ENCODE results near the gene FSD2. TPM values are rescaled to one million over a fixed set of nuclear protein-coding genes. Genes with fewer than 3 reads are reported as not detected.

The FSD2 gene
- total and polyA plus RNA-seq, 2 of the 8 experiments (the other 6 are each of a cell fraction or from before 2014, with no cell fraction given), result 0.02 TPM; not detected in 1

DNA sequence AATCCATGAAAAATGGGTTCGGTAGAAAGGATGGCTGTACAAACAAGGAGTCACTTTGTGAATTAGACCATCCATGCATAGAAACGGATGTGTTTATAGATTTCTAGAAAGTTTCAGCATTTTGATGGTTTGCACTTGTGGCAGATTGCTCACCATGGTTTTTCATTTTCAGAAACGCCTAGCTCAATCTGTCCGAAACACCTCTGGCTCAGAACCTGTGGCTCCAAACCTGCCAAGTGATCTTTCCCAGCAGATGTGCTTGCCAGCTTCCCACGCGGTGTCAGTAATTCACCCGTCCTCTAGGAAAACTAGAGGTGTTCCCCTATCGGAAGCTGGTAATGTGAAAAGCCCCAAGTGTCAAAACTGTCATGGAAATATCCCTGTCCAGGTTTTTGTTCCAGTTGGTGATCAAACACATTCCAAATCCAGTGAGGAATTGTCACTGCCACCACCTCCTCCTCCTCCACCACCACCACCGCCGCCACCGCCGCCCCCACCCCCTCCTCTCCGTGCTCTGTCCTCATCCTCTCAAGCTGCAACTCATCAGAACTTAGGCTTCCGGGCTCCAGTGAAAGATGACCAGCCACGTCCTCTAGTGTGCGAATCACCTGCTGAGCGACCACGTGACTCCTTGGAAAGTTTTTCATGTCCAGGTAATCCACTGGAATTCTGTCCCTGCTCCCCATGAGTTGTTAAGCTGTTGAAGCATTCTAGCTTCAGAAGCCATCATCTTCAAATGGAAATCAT lies 24.7 kb upstream of the FSD2 start:
- 88% methylated on average over 14 of the region's 18 CpGs; no CpG with 5 or more reads in 1 of the 2 experiments for WGBS, 2 experiments (ENCODE audit: extremely low coverage in 1 of 2, insufficient coverage in 1 of 2, insufficient read length in 1 of 2, insufficient replicate concordance in 2 of 2, low coverage in 1 of 2, low lambda C conversion rate in 2 of 2, missing lambda C conversion rate in 1 of 2)
- DNase-seq (ENCODE audit: low read depth in 1 of 2, low spot score in 2 of 2) (no peak), FAIRE-seq (no peak)
- ChIA-PET CTCF (ENCODE audit: partially characterized antibody) (interaction anchor here (0.6 to 1.4 kb wide), 3 partner anchors 17 to 332 kb away, joined by 3 to 4 read pairs (median 4); no protein-coding TSS in a partner anchor), POLR2A (ENCODE audit: partially characterized antibody) (no interaction called here)
- Histone ChIP-seq H4K8ac (ENCODE audit: extremely low read depth, insufficient read depth, low read length) (no peak overlapping the region), H2BK20ac (ENCODE audit: low read length) (no peak overlapping the region), H3K18ac (ENCODE audit: extremely low read depth, low read length) (no peak overlapping the region), H3K79me1 (ENCODE audit: low read depth, low read length) (no peaks in the 10 kb centered on the region), H3K4ac (replicated peaks; ENCODE audit: insufficient read length, low read depth, low read length) (no peak overlapping the region), H2BK15ac (ENCODE audit: low read length) (no peak overlapping the region), H3K56ac (replicated peaks; ENCODE audit: insufficient read length, low read depth, low read length) (no peak overlapping the region), H3K9ac (replicated peaks in 1 of 4; ENCODE audit: extremely low read depth in 1 of 4, low read depth in 3 of 4, low read length in 3 of 4) (no peak overlapping the region), H4K91ac (replicated peaks; ENCODE audit: insufficient read length, low read length) (no peak overlapping the region), H2AK5ac (ENCODE audit: low read depth, low read length) (no peak overlapping the region), H2BK120ac (replicated peaks; ENCODE audit: low read depth, low read length) (no peak overlapping the region), H4K5ac (ENCODE audit: insufficient read length, low read depth, low read length) (no peak overlapping the region), H3K9me3 (ENCODE audit: insufficient read depth in 2 of 2, low read depth in 1 of 2, low read length in 1 of 2) (no peaks in the 10 kb centered on the region), H3K23me2 (ENCODE audit: low read depth, low read length) (no peaks in the 10 kb centered on the region), H3K27ac (ENCODE audit: low read depth, low read length) (no peak overlapping the region), H2AFZ (ENCODE audit: low read length) (no peak overlapping the region), H3K79me2 (ENCODE audit: control insufficient read depth in 1 of 2, insufficient read depth in 2 of 2, low read length in 2 of 2) (no peaks in the 10 kb centered on the region), H3K4me2 (ENCODE audit: insufficient read depth in 1 of 2, low read depth in 2 of 2, low read length in 2 of 2) (no peak overlapping the region), H3K23ac (ENCODE audit: insufficient read length) (no peak overlapping the region), H2BK12ac (ENCODE audit: low read depth, low read length) (no peak overlapping the region), H2BK5ac (ENCODE audit: low read depth, low read length) (no peak overlapping the region), H3K4me3 (ENCODE audit: extremely low read depth in 1 of 4, insufficient read depth in 2 of 4, low read depth in 3 of 4, low read length in 4 of 4) (no peak overlapping the region), H3K14ac (ENCODE audit: insufficient read length) (no peak overlapping the region), H3K36me3 (ENCODE audit: control insufficient read depth in 2 of 4, insufficient read depth in 4 of 4, low read length in 3 of 4) (peaks cover 0 to 28% (median 9%) of the 10 kb centered on the region in 4 experiments; a peak in 6 of 8 replicates), H3K4me1 (replicated peaks in 1 of 4; ENCODE audit: control insufficient read depth in 3 of 4, insufficient read depth in 4 of 4, low read length in 3 of 4) (no peaks in the 10 kb centered on the region), H3K27me3 (replicated peaks in 1 of 4; ENCODE audit: control insufficient read depth in 3 of 4, extremely low read depth in 1 of 4, insufficient read depth in 3 of 4, low read length in 3 of 4) (no peaks in the 10 kb centered on the region), H4K20me1 (replicated peaks in 1 of 2; ENCODE audit: control insufficient read depth in 1 of 2, insufficient read depth in 2 of 2, low read length in 2 of 2) (no peaks in the 10 kb centered on the region)
- TF ChIP-seq RFX5 (IDR thresholded peaks at IDR 0.05; ENCODE audit: borderline replicate concordance, low read depth, low read length) (no peak), JUND (IDR thresholded peaks at IDR 0.05; ENCODE audit: low read length) (no peak), BACH1 (IDR thresholded peaks at IDR 0.05; ENCODE audit: low read length) (no peak), CTBP2 (IDR thresholded peaks at IDR 0.05; ENCODE audit: borderline replicate concordance, insufficient read depth, insufficient read length, low read length) (no peak), SUZ12 (IDR thresholded peaks at IDR 0.05; ENCODE audit: low read length) (no peak)
